Stomach (tissue), 4 donors: ENCODE measurements around the gene ZSWIM2.

Source experiments
- EP300 ChIP-seq: sonication (generic); formaldehyde crosslinking; IDR thresholded peaks from one replicate; pipeline ENCODE4 v1.6.1; 2017; ENCODE audit warnings: antibody characterized with exemption
- POLR2A ChIP-seq, 4 donors: fragments of 450-650 bp; IDR thresholded peaks; one replicate each; pipeline ENCODE4 v1.6.1; 2016; ENCODE audit warnings: antibody characterized with exemption in 4 of 4, control low read depth in 2 of 4, mild to moderate bottlenecking in 1 of 4, moderate library complexity in 1 of 4
- TF ChIP-seq, protein P1 (sequence below), 7 experiments: fragments of 450-650 bp in 4 of 7; fragments of 200-600 bp in 3 of 7; sonication (generic) in 3 of 7; IDR thresholded peaks; one replicate each; pipeline ENCODE4 v1.5.1; 2016 to 2019; ENCODE audit warnings: antibody characterized with exemption in 7 of 7, control low read depth in 2 of 7, mild to moderate bottlenecking in 1 of 7

DNA sequence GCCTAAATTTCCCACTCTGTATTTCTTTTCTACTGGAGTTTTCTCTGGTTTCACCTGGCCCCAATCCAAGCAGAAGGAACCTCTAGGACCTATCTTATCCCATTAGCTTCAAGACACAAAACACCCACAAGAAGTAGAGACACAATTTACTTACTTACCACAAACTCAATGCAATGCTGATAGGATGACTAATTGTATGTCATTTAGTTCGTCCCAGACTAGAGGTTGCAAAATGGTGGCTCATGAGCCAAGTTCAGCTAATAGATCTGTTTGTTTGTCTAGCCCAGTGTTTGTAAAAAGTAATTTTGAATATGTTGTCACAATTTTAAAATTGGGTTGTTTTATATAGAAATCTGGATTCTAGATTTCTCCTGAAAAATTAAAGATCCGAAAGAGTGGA, 34.7 kb upstream of the ZSWIM2 start:
- TF ChIP-seq EP300 (no peak), POLR2A (IDR thresholded peaks at IDR 0.05) (no peak)
- TF ChIP-seq, protein P1, sequence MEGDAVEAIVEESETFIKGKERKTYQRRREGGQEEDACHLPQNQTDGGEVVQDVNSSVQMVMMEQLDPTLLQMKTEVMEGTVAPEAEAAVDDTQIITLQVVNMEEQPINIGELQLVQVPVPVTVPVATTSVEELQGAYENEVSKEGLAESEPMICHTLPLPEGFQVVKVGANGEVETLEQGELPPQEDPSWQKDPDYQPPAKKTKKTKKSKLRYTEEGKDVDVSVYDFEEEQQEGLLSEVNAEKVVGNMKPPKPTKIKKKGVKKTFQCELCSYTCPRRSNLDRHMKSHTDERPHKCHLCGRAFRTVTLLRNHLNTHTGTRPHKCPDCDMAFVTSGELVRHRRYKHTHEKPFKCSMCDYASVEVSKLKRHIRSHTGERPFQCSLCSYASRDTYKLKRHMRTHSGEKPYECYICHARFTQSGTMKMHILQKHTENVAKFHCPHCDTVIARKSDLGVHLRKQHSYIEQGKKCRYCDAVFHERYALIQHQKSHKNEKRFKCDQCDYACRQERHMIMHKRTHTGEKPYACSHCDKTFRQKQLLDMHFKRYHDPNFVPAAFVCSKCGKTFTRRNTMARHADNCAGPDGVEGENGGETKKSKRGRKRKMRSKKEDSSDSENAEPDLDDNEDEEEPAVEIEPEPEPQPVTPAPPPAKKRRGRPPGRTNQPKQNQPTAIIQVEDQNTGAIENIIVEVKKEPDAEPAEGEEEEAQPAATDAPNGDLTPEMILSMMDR (IDR thresholded peaks at IDR 0.05): no peak
